ENCODE data around the gene AURKAIP1.

GRCh38 chr1:1371364-1371745 is 3.7 kb downstream of the AURKAIP1 start:
- no peak for TF ChIP-seq CTCF (conservative IDR thresholded peaks at IDR 0.05; ENCODE audit: low read depth, low read length)
- no peak for TF ChIP-seq EZH2 (IDR thresholded peaks at IDR 0.05; ENCODE audit: low read length, unreplicated experiment)
- no peak for TF ChIP-seq EZH2phosphoT487 (IDR thresholded peaks at IDR 0.05; ENCODE audit: borderline replicate concordance, low read length)
